Measurements from ENCODE around the gene GRAMD4.

GRCh38 chr22:46691571-46691970 lies 71.4 kb downstream of the GRAMD4 start:
- TF ChIP-seq, protein P1, sequence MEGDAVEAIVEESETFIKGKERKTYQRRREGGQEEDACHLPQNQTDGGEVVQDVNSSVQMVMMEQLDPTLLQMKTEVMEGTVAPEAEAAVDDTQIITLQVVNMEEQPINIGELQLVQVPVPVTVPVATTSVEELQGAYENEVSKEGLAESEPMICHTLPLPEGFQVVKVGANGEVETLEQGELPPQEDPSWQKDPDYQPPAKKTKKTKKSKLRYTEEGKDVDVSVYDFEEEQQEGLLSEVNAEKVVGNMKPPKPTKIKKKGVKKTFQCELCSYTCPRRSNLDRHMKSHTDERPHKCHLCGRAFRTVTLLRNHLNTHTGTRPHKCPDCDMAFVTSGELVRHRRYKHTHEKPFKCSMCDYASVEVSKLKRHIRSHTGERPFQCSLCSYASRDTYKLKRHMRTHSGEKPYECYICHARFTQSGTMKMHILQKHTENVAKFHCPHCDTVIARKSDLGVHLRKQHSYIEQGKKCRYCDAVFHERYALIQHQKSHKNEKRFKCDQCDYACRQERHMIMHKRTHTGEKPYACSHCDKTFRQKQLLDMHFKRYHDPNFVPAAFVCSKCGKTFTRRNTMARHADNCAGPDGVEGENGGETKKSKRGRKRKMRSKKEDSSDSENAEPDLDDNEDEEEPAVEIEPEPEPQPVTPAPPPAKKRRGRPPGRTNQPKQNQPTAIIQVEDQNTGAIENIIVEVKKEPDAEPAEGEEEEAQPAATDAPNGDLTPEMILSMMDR (IDR thresholded peaks at IDR 0.05; ENCODE audit: low read depth, low read length, poor library complexity, severe bottlenecking) = no peak
- no peak for TF ChIP-seq EZH2phosphoT487 (IDR thresholded peaks at IDR 0.05; ENCODE audit: borderline replicate concordance, low read length)
